ENCODE measurements around the gene CAVIN3. TPM values are rescaled to one million over a fixed set of nuclear protein-coding genes. Genes with fewer than 3 reads are reported as not detected.
A peak's percentile ranks its signal among the peaks of the same experiment; 100 is the strongest.

CAVIN3 gene
- 59.5 and 60.8 TPM in 2 replicates for total RNA-seq (2014; rRNA removed; shearing (Covaris generic))

GRCh38 chr11:6320411-6321155 lies at the start of gene CAVIN3:
Gene CAVIN3 (minus strand): TSS chr11:6320501. CDS start chr11:6320476, 25 bp downstream.
- in situ Hi-C loops (cut with HindIII; ENCODE audit: low sequenced_read_pairs) = no loop called here
- DNase-seq (ENCODE audit: low spot score) = peak; percentile 50

GRCh38 chr11:6365659-6366058 lies 45.4 kb upstream of the CAVIN3 start:
- in situ Hi-C loops (cut with HindIII; ENCODE audit: low sequenced_read_pairs) = no loop called here
- no peak for DNase-seq (ENCODE audit: low spot score)

GRCh38 chr11:6362873-6363678 lies 42.8 kb upstream of the CAVIN3 start:
- in situ Hi-C loops (cut with HindIII; ENCODE audit: low sequenced_read_pairs) = no loop called here

GRCh38 chr11:6362185-6362872 lies 42.0 kb upstream of the CAVIN3 start:
- in situ Hi-C loops (cut with HindIII; ENCODE audit: low sequenced_read_pairs) = no loop called here
- DNase-seq (ENCODE audit: low spot score) = no peak

More at GRCh38 chr11:6362873-6363678, 42.8 kb upstream of the CAVIN3 start:
- peak; percentile 92 for DNase-seq (ENCODE audit: low spot score)

GRCh38 chr11:6360183-6360582 lies 39.9 kb upstream of the CAVIN3 start:
- in situ Hi-C loops (cut with HindIII; ENCODE audit: low sequenced_read_pairs) = no loop called here
- no peak for DNase-seq (ENCODE audit: low spot score)

- in situ Hi-C loops (cut with HindIII; ENCODE audit: low sequenced_read_pairs) = no loop called here
- peak; percentile 75 for DNase-seq (ENCODE audit: low spot score)
Measured at GRCh38 chr11:6357222-6357621, 36.9 kb upstream of the CAVIN3 start.

- in situ Hi-C loops (cut with HindIII; ENCODE audit: low sequenced_read_pairs) = no loop called here
- DNase-seq (ENCODE audit: low spot score) = peak; percentile 10
Measured at GRCh38 chr11:6356503-6357055, 36.3 kb upstream of the CAVIN3 start.

GRCh38 chr11:6354651-6355485 lies 34.6 kb upstream of the CAVIN3 start:
- no peak for DNase-seq (ENCODE audit: low spot score)
- in situ Hi-C loops (cut with HindIII; ENCODE audit: low sequenced_read_pairs) = no loop called here

- DNase-seq (ENCODE audit: low spot score) = peak; percentile 69
- in situ Hi-C loops (cut with HindIII; ENCODE audit: low sequenced_read_pairs) = no loop called here
Measured at GRCh38 chr11:6353367-6353987, 33.2 kb upstream of the CAVIN3 start.

- no peak for DNase-seq (ENCODE audit: low spot score)
- in situ Hi-C loops (cut with HindIII; ENCODE audit: low sequenced_read_pairs) = no loop called here
Measured at GRCh38 chr11:6351782-6352382, 31.6 kb upstream of the CAVIN3 start.

- in situ Hi-C loops (cut with HindIII; ENCODE audit: low sequenced_read_pairs) = no loop called here
- no peak for DNase-seq (ENCODE audit: low spot score)
Measured at GRCh38 chr11:6350486-6350885, 30.2 kb upstream of the CAVIN3 start.

- in situ Hi-C loops (cut with HindIII; ENCODE audit: low sequenced_read_pairs) = no loop called here
- no peak for DNase-seq (ENCODE audit: low spot score)
Measured at GRCh38 chr11:6350043-6350442, 29.7 kb upstream of the CAVIN3 start.

GRCh38 chr11:6345366-6345765 lies 25.1 kb upstream of the CAVIN3 start:
- DNase-seq (ENCODE audit: low spot score) = no peak
- in situ Hi-C loops (cut with HindIII; ENCODE audit: low sequenced_read_pairs) = no loop called here

- DNase-seq (ENCODE audit: low spot score) = no peak
- in situ Hi-C loops (cut with HindIII; ENCODE audit: low sequenced_read_pairs) = no loop called here
Measured at GRCh38 chr11:6336293-6336692, 16.0 kb upstream of the CAVIN3 start.

GRCh38 chr11:6334806-6335205 lies 14.5 kb upstream of the CAVIN3 start:
- in situ Hi-C loops (cut with HindIII; ENCODE audit: low sequenced_read_pairs) = no loop called here
- no peak for DNase-seq (ENCODE audit: low spot score)

GRCh38 chr11:6333095-6333494 lies 12.8 kb upstream of the CAVIN3 start:
- DNase-seq (ENCODE audit: low spot score) = peak; percentile 72
- in situ Hi-C loops (cut with HindIII; ENCODE audit: low sequenced_read_pairs) = no loop called here

GRCh38 chr11:6332066-6332465 lies 11.8 kb upstream of the CAVIN3 start:
- in situ Hi-C loops (cut with HindIII; ENCODE audit: low sequenced_read_pairs) = no loop called here
- DNase-seq (ENCODE audit: low spot score) = no peak

- DNase-seq (ENCODE audit: low spot score) = no peak
- in situ Hi-C loops (cut with HindIII; ENCODE audit: low sequenced_read_pairs) = no loop called here
Measured at GRCh38 chr11:6328321-6328720, 8.0 kb upstream of the CAVIN3 start.

All from G401 (cell line).